Measurements from ENCODE around the gene RAB36.

The RAB36 gene

GRCh38 chr22:23144932-23145877 is at the start of gene RAB36:
Gene RAB36 (plus strand): TSS chr22:23145477. CDS start chr22:23146617, 1,140 bp downstream.
- peak; percentile 100 for DNase-seq

- no peak for DNase-seq
These were observed 49.4 kb upstream of the RAB36 start for GRCh38 chr22:23095733-23096342.

- no peak for DNase-seq
These were observed 47.7 kb upstream of the RAB36 start for GRCh38 chr22:23097412-23098229.

GRCh38 chr22:23098230-23098705 is 47.0 kb upstream of the RAB36 start:
- no peak for DNase-seq

- no peak for DNase-seq
These were observed 46.4 kb upstream of the RAB36 start for GRCh38 chr22:23098718-23099530.

- DNase-seq = no peak
These were observed 45.8 kb upstream of the RAB36 start for GRCh38 chr22:23099531-23099804.

- no peak for DNase-seq
These were observed 45.0 kb upstream of the RAB36 start for GRCh38 chr22:23100124-23100801.

- no peak for DNase-seq
These were observed 43.8 kb upstream of the RAB36 start for GRCh38 chr22:23101524-23101923.

- DNase-seq = no peak
These were observed 43.1 kb upstream of the RAB36 start for GRCh38 chr22:23102002-23102655.

GRCh38 chr22:23102776-23103175 is 42.5 kb upstream of the RAB36 start:
- DNase-seq = no peak

- DNase-seq = no peak
These were observed 41.9 kb upstream of the RAB36 start for GRCh38 chr22:23103199-23103954.

- DNase-seq = no peak
These were observed 40.9 kb upstream of the RAB36 start for GRCh38 chr22:23104187-23104971.

- no peak for DNase-seq
These were observed 40.0 kb upstream of the RAB36 start for GRCh38 chr22:23105304-23105703.

- DNase-seq = no peak
These were observed 39.4 kb upstream of the RAB36 start for GRCh38 chr22:23105919-23106318.

- no peak for DNase-seq
These were observed 38.9 kb upstream of the RAB36 start for GRCh38 chr22:23106344-23106743.

- no peak for DNase-seq
These were observed 38.3 kb upstream of the RAB36 start for GRCh38 chr22:23106906-23107367.

- no peak for DNase-seq
These were observed 37.6 kb upstream of the RAB36 start for GRCh38 chr22:23107487-23108248.

- no peak for DNase-seq
These were observed 36.8 kb upstream of the RAB36 start for GRCh38 chr22:23108249-23109078.
